Measurements from ENCODE around the gene NR6A1. TPM values are rescaled to one million over a fixed set of nuclear protein-coding genes. Genes with fewer than 3 reads are reported as not detected.

Gene NR6A1
- polyA plus RNA-seq (2011; rRNA removed) (0.10 and 0.12 TPM in 2 replicates), polyA minus RNA-seq (2011; rRNA and poly(A)+ RNA removed) (0.30 and 0.87 TPM in 2 replicates)

DNA sequence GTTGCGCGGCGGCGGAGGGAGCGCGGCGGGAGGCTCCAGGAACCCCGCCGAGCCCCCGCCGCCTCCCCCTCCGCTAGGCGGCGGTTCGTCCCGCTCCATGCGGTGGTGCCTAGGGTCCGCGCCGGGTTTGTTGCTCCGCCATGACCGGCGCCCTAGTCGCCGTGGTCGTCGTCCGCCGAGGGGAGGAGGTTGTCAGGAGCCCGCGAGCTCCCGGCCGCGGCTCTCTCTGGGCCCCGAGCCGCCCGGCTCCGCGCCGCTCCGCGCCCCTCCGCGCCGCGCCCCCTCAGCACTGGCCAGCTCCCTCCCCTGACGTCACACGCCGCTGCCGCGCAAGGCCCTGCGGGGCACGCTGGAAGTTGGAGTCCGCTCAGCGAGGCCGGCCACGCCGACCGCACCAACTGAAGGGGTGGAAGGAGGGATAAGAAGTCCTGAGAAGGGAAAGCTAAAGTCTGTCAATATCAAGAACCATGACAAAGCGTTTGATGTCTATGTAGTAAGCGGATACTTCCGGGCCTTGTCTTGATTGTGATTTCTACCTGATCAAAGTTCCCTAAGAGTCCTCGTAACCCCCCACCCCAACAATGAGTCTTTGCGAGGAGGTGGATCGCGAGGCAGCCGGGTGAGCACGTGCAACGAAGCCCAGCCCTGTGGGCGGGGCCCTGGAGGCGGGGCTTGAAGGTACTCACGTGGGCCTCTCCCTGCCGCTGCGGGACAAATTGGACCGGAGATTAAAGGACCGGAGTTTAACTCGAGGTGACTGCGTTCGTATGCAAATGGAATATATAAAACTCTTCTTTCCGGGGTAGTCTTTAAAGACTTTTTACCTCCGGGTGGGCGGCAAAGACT, at the start of gene NR6A1:
NR6A1 (minus strand) TSS at position 291 of the 846 bp plus-strand sequence.
- POLR2A ChIA-PET = interaction anchor here (0.6 to 2.0 kb wide), 11 partner anchors 8 to 470 kb away, joined by 3 to 12 read pairs (median 4); partner anchors contain the start of genes ARPC5L, HSPA5, RPL35 and WDR38
- TF ChIP-seq CTCF (IDR thresholded peaks at IDR 0.05; ENCODE audit: low read depth, low read length) = peak; percentile 2; the same call in 1 of the 2 replicates
- CTCF ChIA-PET = interaction anchor here (0.6 to 12.3 kb wide), 18 partner anchors 10 to 216 kb away, joined by 3 to 674 read pairs (median 4); partner anchors contain the start of genes ARPC5L, RPL35 and WDR38

DNA sequence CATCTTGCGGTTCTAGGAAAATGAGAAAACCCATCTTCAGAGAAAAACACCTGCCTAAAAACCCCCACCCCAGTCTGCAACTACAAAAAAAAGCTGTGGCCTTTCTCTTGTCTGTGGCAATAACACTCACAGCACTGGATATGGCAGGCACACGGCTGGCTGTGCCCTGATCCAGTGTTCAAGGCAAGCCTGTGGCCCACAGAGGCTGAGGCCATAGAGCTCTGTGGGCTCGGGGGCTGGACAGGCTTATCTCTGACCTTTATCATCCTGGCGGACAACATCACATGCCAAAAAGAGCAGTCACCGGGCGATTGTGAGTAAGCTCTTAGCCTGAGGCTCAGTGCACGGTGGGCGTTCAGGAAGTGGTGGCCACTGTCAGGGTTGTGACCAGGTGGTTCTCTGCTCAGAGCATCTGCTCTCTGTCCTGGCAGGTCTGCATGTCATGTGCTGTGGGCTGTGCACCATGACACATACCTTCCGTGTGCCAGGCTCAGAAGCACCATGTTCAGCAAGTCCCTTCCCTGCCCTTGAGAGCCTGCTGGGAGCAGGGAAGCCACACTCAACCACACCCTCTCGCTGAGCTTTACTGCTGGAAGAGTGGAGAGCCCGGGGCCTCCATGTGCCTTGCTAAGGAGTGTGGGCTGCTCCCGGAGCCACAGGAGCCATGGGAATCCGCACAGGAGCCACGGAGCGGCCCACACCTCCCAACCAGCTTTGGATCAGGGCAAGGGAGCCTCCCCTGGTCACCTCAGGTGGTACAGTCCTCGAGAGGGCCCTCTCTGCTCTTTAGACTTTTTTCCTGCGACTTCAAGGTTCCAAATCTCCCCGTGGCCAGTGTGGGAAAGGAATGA, 47.5 kb upstream of the NR6A1 start:
- no peak overlapping the region for H3K4me3 ChIP-seq (ENCODE audit: low read depth, low read length)
- CTCF ChIA-PET = interaction anchor here (0.5 kb wide), 1 partner anchor 34 kb away, joined by 3 read pairs; the partner anchor contains the start of gene WDR38
- H3K9me3 ChIP-seq (ENCODE audit: control insufficient read depth, insufficient read depth, low read length) = no peaks in the 10 kb centered on the region; the same call in 1 of the 2 replicates
- no peak for TF ChIP-seq CTCF (IDR thresholded peaks at IDR 0.05; ENCODE audit: low read depth, low read length)
- H3K27ac ChIP-seq (ENCODE audit: low read depth, low read length) = no peak overlapping the region
- POLR2A ChIA-PET = interaction anchor here (1.0 to 1.2 kb wide), 2 partner anchors 14 to 39 kb away, joined by 7 to 9 read pairs; no protein-coding TSS in a partner anchor
- DNase-seq (ENCODE audit: low read depth, low spot score) = no peak
- no peaks in the 10 kb centered on the region for H3K27me3 ChIP-seq (ENCODE audit: control insufficient read depth, insufficient read depth, low read length)

More for the DNA sequence above, at the start of gene NR6A1:
- Histone ChIP-seq H3K9me3 (ENCODE audit: control insufficient read depth, insufficient read depth, low read length) (no peaks in the 10 kb centered on the region), H3K27ac (ENCODE audit: low read depth, low read length) (peak within 1 kb of the TSS; percentile 68), H3K27me3 (ENCODE audit: control insufficient read depth, insufficient read depth, low read length) (peaks cover 38% of the 10 kb centered on the region), H3K4me3 (ENCODE audit: low read depth, low read length) (peak within 1 kb of the TSS; percentile 63)
- DNase-seq (ENCODE audit: low read depth, low spot score) = peak; percentile 89

DNA sequence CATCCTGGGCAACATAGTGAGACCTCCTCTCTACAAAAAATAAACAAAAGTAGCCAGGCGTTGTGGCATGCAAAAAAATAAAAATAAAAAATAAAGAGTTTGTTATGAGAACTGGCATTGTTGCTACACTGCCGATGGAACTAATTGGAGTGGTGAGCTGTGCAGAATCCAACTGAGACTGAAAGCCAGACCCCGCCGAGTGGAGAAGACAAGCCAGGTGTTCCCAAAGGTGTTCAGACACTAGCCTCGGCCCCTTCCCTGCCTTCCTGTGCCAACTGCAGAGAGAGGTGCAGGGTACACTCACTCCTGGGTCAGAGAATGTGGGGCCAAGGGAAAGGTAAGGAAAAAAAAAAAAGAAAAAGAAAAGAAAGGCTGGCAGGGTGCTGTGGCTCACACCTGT, 44.5 kb upstream of the NR6A1 start:
- no peak for DNase-seq (ENCODE audit: low read depth, low spot score)
- no peak overlapping the region for H3K4me3 ChIP-seq (ENCODE audit: low read depth, low read length)
- no peaks in the 10 kb centered on the region for H3K27me3 ChIP-seq (ENCODE audit: control insufficient read depth, insufficient read depth, low read length)
- no peak overlapping the region for H3K27ac ChIP-seq (ENCODE audit: low read depth, low read length)
- ChIA-PET CTCF (no interaction called here), POLR2A (no interaction called here)
- no peaks in the 10 kb centered on the region; the same call in 1 of the 2 replicates for H3K9me3 ChIP-seq (ENCODE audit: control insufficient read depth, insufficient read depth, low read length)
- TF ChIP-seq CTCF (IDR thresholded peaks at IDR 0.05; ENCODE audit: low read depth, low read length) = no peak

DNA sequence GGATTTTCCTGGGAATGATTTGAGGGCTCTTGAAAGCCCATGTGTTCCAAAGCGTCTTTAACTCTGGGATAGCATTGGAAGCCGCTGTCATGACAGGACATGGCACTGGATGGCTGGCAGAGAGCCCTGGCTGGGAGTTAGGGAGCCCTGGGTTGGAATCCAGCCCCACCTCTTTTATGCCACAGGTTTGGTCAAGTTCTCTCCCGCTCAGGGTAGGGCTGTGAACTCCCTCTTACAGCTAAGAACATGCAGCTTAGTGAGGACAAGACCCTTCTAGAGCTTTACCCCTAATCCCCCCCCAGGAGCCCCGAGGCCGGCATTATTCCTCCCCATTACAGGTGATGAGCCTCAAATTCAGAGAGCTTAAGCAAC, 43.0 kb upstream of the NR6A1 start:
- ChIA-PET CTCF (interaction anchor here (0.5 to 3.0 kb wide), 7 partner anchors 26 to 285 kb away, joined by 3 to 16 read pairs (median 6); partner anchors contain the start of genes OLFML2A and WDR38), POLR2A (interaction anchor here (0.9 kb wide), 1 partner anchor 38 kb away, joined by 3 read pairs; no protein-coding TSS in a partner anchor)
- Histone ChIP-seq H3K9me3 (ENCODE audit: control insufficient read depth, insufficient read depth, low read length) (peaks cover 9% of the 10 kb centered on the region; the same call in 1 of the 2 replicates), H3K4me3 (ENCODE audit: low read depth, low read length) (no peak overlapping the region), H3K27ac (ENCODE audit: low read depth, low read length) (no peak overlapping the region), H3K27me3 (ENCODE audit: control insufficient read depth, insufficient read depth, low read length) (no peaks in the 10 kb centered on the region)
- no peak for TF ChIP-seq CTCF (IDR thresholded peaks at IDR 0.05; ENCODE audit: low read depth, low read length)
- DNase-seq (ENCODE audit: low read depth, low spot score) = no peak
